Measurements from ENCODE around the gene DGKI.

The DGKI gene

DNA sequence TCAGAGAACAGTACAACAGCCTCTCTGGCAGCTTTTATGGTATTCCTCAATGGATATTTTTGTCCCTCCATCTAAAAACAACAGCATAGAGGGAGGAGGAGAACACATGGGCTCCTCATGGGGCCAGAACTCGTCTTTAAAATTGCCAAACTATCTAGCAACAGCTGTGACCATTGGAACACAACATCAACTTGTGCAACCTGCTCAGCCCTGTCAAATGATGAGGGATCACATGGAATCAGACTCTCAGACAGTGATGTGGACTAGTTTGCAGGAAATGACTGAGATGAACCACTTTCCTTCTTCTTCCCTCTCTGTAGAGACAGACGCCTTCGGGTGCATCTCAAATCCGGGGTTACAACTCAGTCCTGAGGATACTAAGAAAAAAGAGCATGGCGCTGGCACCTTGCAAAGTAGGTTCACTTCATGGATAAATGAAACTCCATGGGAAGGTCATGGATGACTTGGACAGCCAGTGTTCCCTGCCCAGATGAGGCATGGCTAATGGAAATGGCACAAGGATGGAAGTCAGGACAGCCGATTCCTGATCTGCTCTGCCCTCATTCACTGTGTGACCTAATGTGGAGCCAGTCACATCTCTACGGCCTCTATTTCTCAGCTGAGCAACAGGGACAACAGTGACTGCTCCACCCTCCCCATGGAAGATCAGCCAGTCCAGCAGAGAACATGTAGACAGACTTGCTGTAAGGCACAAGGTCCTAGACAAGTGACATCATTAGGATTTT, 24.6 kb upstream of the DGKI start:
- DNase-seq (ENCODE audit: low read depth in 2 of 2) = no peak

DNA sequence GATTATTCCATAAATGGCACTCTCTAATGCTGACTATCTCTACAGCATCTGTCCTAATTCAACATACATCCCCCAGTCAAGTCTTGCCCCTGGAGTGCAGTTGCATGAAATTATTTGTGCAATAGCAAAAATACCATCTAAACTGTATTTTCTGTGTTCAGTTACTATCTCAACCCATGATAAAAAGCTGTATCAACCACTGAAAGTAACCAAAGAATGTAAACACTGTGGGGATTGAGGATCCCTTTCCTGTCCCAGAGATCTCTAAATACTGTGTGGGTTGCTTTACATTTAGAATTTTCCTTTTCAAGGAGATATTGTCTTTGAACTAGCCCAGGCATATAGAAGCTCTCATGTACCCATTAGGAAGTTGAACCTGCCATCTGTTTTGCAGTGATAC, 23.9 kb upstream of the DGKI start:
- no peak for DNase-seq (ENCODE audit: low read depth in 2 of 2)

DNA sequence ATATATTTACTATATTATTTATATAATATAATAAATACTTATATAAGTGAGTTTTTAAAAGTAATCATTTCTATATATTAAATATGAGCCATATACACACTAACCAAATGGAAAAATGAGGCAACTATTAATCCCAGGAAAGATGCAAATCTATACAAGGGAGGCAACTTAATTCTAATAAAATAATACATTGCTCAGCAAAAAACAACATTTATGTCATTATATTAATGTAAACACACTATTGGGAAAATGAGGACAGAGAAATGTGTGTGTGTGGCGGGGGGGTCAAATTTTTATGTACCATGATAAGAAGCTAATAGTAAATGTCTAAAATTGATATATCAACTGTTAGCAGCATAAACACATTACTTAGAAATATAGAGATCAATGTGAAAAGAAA, 23.3 kb upstream of the DGKI start:
- no peak for DNase-seq (ENCODE audit: low read depth in 2 of 2)

DNA sequence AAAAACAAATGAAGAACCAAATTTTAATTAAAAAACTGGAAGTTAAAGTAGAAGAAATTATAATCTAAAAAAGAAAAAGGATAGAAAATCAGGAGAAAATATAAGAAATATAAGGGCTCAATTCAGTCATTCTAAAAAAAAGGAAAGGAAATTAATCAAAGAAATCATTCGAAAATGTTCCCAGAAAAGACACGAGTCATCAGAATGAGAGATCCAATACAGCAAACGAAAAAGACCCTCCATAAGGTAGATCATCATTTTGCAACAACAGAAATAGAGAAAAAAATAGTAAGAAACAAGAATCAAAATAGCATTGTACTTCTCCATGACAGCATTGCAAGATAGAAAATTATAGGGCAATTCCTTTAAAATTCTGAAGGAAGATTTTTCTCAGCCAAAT, 22.5 kb upstream of the DGKI start:
- no peak for DNase-seq (ENCODE audit: low read depth in 2 of 2)

DNA sequence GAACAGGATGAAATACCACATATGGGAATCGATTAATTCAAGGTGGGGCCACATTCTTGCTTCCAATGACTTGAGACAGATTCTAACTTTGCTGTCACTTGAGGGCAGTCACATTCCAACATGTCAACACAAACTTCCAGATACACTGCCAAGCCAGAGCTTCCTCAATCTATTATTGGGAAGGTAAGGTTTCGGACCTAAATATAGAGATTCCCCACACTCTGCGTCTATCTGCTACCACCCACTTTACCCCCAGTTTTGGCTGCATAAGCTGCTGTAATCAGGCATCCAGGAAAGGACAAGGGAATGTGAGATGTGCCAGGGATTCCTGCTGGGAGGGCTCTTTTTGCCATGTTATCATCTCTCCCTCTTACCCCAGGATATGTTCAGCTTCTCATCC, 20.5 kb upstream of the DGKI start:
- no peak for DNase-seq (ENCODE audit: low read depth in 2 of 2)

DNA sequence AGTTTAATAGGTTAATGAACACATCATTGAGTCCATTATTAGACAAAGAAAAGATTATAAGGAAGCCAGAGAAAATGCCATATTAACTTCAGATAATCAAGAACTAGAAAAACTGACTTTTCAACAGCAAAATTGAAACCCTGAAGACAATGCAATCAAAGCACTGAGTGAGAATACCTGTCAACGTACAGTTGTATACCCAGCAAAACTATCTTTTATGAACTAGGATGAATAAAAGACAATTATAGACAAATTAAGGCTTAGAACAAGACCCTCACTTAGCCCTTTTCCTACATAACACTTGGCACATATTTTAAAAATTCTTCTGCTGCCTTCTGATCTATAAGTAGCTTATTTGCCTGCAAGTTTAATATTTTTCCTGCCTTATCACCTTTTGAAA, 19.0 kb upstream of the DGKI start:
- no peak for DNase-seq (ENCODE audit: low read depth in 2 of 2)

DNA sequence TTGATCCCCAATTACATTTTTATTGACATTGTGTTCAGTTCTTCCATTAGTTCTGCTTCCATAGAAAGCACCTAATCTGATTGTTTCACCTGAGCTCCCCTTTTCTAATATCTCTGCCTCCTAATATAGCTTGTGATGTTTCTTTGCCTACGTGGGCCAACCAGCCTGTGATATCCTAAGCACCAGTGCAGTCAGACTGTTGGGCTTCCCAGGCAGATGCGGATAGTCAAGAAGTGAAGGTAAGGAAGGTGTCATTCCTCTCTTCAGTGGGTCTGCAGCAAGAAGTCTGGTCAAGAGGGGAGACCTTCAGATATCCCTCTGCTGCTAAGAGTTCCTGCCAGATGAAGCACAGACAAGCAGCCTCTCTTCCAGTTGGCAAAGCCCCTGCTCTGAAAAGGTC, 16.2 kb upstream of the DGKI start:
- no peak for DNase-seq (ENCODE audit: low read depth in 2 of 2)

DNA sequence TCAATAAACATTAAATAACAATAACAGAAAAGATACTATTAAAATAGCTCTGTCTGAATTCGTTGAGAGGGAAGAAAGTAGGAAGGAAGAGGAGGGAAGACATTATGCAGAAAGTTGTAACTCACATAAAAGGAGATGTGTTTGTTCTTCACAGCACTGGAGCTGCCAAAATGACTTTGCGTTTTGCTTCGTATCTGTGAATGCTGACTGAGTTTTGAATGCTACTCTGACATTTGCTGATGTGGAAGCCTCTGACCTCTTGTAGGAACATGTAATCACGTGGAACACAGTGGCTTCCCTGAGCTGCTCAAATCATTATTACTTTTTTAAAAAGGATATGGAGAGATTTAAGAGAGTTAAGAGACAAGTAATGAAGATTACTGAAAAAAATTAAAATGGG, 15.6 kb upstream of the DGKI start:
- no peak for DNase-seq (ENCODE audit: low read depth in 2 of 2)

DNA sequence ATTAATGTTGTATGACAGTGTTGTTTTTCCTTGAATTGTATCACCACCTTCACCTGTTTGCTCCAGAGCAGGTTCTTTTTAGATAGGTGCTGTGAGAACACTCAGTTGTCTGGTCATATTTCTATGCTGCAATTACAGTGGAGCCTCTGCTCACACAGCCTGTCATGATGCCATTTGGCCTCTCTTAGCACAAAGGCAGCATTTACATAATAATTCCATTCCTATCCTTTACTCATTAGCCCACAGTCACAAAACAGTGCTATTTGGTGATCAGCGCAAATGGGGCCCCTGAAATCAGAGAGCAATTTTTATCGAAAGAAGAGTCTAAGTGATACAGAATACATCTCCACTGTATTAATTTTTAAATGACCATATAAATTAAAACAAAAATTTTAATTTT, 13.8 kb upstream of the DGKI start:
- DNase-seq (ENCODE audit: low read depth in 2 of 2) = no peak

DNA sequence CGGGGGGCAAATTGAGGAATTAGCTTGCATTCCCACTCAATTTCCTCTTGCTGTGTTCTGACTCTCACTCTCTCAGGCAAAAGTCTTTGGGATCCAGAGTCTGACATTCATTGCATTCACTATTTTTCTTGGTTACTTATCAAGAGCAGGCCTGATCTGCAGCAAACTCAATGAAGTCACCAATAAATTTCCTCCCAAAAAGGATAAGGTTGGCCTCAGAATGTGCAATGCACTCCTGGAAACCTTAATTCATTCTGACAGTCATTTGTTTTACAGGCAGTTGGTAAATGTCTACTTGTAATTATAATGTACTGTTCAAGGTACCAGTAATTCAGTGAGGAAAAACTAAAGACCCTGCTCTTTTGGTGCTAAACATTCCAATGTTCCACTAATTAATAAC, 6.3 kb upstream of the DGKI start:
- DNase-seq (ENCODE audit: low read depth in 2 of 2) = no peak

DNA sequence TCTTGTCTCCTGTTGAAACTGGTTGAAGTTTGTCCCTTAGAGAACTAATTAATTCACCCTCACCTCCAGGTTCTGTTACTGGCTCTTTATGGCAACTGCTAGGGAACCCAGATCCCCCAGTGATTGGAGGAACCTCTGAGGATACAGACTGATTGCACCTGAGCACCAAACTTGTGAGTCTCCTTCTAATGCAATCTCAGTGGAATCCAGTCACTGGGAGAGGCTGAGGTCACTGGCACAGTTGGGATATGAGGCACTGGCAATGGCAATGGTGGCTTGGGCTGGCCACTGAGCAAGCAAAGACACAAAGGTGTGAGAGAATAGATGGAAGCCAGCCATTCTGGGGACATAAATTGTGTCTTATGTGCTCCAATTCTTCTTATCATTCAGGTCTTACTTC, 5.3 kb upstream of the DGKI start:
- no peak for DNase-seq (ENCODE audit: low read depth in 2 of 2)

DNA sequence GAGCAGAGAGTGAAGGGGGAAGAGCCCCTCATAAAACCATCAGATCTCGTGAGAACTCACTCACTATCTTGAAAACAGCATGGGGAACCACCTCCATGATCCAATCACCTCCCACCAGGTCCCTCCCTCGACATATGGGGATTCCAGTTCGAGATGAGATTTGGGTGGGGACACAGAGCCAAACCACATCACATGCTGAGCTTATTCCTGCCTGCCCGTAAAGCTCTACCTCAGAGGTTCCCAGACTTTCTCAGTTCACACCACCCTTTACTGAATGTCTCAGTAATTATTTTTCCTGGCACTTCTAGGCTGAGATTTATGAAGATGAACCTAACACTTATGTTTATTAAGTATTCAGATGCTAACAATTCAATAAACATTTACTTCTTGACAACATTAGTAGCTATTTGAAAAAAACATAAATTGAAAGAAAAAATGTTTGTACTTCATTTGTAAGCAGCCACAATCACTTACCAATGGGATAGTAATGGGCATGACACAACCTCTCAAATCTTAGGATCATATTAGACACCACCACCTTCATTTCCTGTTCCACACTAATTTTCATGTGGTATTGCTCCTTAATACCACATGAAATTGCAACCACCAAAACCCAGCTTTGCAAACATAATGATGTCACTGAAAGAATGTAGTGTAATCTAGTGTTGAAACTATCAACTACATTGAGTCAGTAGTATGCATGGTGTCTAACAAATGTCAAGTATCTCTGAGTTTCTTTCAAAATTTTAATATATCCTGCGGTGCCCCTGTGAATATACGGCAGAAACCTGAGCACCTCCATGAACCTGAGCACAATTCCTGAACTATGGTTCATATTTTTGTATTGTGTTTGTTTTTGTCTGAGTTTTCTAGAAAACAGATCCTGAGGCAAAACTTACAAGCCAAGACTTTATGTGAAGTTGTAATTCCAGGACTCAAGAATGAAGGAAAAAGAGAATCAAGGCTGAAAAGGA, 4.5 kb upstream of the DGKI start:
- no peak for DNase-seq (ENCODE audit: low read depth in 2 of 2)

DNA sequence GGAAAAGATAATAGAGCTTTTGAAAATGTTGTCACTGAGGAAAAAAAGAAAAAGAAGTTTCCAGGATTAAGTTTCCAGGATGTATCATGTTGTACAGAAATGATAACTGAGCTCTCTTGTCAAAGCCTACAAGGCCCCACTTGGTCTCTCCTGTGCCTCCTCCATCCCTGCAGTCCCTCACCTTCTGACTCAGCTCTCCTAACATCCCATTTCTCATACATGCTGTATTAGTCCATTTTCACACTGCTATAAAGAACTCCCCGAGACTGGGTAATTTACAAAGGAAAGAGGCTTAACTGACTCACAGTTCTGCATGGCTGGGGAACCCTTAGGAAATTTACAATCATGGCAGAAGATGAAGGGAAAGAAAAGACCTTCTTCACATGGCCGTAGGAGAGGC, 3.8 kb upstream of the DGKI start:
- DNase-seq (ENCODE audit: low read depth in 2 of 2) = no peak

DNA sequence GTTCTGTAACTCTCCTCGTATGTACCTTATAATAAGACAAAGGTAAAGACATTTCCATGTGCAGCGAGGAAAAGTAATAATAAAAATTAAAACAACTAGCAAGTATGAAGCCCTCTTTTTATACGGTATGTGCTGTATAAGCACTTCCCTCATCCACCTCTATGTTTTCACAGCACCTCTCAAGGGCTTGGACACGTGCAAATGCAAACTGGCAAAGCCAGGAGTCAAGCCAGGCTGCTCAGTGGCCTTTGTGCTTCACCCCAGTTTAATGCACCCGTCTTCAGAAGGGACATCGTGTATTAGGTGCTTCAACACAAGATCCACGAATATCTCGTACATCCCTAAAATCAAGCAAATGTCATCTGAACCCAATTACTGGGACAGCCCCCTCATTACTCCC, 1.3 kb upstream of the DGKI start:
- DNase-seq (ENCODE audit: low read depth in 2 of 2) = no peak

DNA sequence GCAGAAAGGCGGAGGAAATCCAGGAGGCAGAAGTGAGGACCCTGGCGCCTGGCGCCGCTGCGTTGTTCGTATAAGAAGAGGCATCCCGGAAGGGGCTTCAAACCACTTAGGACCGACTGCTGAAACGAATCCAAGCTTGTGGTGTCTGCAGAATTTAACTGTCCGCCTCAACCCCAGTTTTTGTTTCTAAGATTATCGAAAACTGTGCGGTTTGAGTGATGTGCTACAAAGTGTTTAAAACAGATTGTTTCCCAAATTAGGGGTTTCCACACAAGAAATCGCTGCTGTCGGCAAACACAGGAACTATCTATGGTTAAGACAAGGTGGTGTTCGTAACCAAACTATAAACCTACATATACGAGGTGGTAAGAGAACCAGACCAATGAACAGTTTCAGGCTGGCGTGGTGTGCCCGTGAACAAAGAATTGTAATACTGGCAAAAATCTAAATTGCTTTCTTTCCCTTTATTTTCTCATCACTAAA, 835 bp upstream of the DGKI start:
- no peak for DNase-seq (ENCODE audit: low read depth in 2 of 2)

DNA sequence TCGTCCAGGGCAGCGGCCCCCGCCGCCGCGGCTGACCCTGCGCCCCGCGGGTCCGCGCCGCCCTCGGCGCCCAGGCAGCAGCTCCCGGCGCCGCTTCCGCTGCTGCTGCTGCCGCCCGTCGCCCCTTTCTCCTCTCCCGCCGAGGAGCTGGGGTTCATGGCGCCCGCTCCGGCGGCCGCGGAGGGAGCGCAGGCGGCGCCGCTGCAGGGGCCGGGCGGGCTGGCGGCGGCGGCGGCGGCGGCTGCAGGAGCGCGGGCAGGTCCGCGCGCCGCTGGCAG, 286 bp downstream of the DGKI start:
- DNase-seq (ENCODE audit: low read depth in 2 of 2) = no peak

DNA sequence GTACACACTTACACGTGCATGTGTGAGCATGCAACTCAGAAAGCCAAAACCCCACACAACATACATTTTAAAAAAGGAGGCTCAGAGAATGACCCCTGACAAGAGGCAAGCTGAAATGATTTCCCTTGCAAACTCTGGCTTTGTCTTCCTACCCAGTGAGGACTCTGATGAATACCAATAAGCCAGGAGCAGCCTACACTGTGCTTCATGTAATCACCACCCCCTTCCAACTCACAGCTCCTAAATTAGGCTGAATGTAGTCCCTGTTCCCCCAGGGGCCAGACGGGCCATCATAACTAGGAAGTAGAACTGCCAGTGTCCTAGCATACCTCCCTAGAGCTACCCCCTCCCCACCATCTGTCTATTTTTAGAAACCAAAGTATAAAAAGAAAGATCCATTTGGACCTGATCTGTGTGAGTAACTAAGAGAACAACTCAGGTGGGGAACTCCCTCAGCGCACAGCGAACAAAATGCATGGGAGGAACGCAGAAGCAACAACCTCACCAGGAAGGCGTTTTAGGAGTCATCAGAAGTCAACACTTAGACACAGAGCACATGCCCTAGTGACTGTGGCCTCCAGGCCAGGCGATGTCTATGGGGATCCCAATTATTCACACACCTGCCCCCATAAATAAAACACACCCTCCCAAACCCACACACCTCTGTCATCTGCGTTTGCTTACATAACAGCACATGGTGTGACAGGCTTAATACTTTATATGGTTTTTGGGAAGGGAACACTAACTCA, 1.9 kb downstream of the DGKI start:
- DNase-seq (ENCODE audit: low read depth in 2 of 2) = no peak

DNA sequence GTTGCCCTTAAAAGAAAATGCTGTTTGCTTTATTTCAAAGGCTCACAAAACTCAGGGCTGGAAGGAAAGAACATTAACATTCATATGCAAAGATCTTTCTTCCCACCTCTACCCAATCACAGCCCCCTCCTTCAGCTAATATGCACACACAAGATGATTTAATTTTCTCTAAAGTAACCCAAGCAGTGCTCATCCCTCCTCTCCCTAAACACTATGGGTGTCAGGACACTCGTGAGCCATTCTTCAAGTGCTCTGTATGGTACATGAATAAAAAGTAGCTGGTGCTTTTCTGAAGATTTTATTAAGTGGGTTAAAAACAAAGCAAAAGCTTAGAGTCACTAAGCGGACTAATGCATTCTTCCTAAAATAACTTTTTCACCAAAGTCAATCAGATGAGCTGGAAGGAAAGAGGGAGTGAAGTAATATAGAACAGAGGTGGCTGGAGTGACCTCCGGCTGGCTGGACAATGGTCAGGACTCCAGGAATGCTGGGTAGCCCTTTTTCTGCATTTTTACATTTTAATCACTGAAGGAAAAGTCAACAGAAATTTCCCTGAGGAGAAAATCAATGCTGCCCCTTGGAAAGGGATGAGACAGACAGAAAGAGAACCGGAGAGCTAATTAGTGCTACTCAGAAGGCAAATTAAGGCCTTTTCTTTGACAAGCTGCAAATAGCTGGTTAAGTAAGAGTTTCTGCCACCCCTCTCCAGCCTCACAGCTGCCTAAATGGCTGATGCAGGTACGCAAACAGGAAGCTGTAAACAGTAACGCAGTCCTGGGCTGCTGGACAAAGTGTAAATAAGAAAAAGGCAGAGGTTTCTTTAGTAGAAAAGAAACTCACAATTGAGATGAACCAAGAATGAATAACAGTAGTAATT, 6.6 kb downstream of the DGKI start:
- DNase-seq (ENCODE audit: low read depth in 2 of 2) = no peak

DNA sequence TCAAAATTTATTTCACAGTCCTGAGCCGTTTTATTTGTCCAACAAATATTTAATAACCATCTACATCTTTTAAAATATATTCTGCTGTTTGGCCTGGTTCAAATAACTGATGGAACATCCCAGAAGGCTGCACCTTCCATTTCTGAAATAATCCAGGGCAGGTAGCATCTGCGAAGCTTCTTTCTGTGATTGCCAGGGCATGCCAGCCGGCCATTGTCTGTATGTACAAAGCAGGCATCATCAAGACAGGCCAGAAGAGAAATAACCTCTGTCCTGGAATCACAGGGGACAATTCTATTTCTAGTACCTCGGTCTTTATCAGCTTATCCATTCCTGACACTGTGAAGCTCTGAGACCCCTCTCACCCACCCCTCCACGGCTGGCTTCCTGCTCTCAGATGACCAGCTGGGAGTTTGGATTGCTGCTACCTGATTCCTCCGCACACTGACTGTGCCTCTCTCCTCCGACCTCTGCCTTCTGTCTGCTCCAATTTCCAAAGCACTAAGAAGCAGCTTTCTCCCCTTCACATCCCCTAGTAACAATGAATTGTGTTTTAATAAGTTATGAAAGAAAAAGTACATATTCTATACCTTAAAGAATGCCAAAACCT, 8.0 kb downstream of the DGKI start:
- no peak for DNase-seq (ENCODE audit: low read depth in 2 of 2)

DNA sequence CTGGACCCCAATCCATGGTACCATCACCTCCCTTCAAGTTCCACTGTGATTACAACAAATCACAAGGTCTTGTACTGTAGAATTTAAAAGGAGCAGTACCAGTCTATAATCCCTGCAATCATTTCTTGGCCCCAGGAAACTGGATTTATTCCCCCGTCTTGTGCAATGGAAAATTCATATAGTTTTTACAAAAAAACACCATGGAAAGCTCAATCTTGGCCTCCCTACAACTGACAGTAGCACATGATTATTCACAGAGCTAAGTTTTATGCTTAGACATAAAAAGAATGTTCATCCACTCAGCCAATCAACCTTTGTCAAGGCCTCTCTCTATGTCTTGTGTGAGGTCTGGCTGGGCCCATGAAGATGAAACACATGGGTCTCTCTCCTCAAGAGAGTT, 10.2 kb downstream of the DGKI start:
- DNase-seq (ENCODE audit: low read depth in 2 of 2) = no peak

DNA sequence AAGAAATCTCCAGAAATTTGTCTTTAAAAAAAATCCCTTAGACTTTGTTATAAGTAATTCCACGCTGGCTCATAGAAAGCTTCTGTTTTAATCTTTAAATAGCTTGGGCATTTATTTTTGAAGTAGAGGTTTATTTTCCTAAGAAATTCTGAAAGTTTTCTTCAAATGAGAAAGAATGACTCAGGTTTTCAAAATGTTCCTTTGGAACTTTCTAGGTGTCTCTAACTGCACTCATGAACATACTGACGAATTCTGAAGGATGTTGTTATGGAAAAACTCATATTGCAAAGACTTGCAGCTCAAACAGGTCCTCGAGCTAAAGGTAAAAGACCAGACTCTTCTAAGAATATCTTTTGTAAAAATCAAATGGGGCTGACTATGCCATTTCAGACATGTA, 10.7 kb downstream of the DGKI start:
- no peak for DNase-seq (ENCODE audit: low read depth in 2 of 2)

Measured in stimulated activated CD8-positive, alpha-beta memory T cell treated with anti-CD3 and anti-CD28 coated beads, Interleukin-15, amount 100 ng/mL, for 4 hours (primary cell).